Measurements from ENCODE around the gene ATP11A.

DNA sequence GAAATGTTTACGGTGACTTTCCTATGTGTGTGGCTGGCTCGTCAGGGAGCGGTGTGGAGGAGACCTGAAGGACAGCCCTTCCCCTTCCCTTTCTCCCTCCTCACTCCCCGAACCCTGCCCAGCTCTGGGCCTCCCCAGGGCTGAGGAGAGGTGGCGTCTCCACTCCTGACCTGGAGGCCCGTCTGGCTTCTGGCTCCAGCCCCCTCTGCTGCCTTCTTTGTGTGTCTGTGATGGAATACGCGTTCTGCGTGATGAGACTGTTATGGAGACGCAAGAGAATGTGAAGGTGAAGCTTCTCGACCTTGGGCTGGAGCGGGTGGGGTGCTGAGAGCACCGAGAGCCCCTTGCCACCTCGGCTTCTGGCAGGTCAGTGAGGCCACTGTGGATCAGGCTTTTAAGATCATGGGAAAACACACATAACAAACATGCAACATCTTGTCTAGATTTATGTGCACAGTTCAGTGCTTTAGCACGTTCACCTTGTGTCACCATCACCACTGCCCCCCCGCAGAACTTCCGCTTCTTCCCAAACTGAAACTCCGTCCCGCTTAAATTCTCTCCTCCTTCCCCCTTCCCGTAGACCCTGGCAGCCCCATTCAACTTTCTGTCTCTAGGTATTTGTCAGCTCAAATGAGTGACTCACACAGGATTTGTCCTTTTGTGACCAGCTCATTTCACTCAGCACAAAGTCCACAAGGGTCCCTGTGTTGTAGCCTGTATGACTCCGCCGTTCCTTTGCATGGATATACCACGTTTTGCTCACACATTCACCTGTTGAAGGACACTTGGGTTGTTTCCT lies 24.7 kb downstream of the ATP11A start:
- TF ChIP-seq EZH2 (IDR thresholded peaks at IDR 0.05; ENCODE audit: borderline replicate concordance, control insufficient read depth, low read depth, low read length) (no peak), POLR2A (IDR thresholded peaks at IDR 0.05; ENCODE audit: low read depth, low read length) (no peak), KLF5 (IDR thresholded peaks at IDR 0.05; ENCODE audit: partially characterized antibody) (no peak), FOXK2 (IDR thresholded peaks at IDR 0.05) (no peak)
- TF ChIP-seq, protein P1, sequence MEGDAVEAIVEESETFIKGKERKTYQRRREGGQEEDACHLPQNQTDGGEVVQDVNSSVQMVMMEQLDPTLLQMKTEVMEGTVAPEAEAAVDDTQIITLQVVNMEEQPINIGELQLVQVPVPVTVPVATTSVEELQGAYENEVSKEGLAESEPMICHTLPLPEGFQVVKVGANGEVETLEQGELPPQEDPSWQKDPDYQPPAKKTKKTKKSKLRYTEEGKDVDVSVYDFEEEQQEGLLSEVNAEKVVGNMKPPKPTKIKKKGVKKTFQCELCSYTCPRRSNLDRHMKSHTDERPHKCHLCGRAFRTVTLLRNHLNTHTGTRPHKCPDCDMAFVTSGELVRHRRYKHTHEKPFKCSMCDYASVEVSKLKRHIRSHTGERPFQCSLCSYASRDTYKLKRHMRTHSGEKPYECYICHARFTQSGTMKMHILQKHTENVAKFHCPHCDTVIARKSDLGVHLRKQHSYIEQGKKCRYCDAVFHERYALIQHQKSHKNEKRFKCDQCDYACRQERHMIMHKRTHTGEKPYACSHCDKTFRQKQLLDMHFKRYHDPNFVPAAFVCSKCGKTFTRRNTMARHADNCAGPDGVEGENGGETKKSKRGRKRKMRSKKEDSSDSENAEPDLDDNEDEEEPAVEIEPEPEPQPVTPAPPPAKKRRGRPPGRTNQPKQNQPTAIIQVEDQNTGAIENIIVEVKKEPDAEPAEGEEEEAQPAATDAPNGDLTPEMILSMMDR (IDR thresholded peaks at IDR 0.05 in 2 of 3, conservative IDR thresholded peaks at IDR 0.05 in 1 of 3; ENCODE audit: control insufficient read depth in 2 of 3, extremely low read depth in 1 of 3, insufficient read depth in 1 of 3, low read depth in 3 of 3, low read length in 3 of 3): no peak

Data from GM12878 (cell line).